NCI-H2107 (cell line): Measurements from ENCODE around the gene VSIG10L.

Experiments used
- DNase-seq: peaks from one replicate; lab custom pipeline; 2025; lab: John Stamatoyannopoulos, UW

VSIG10L gene

GRCh38 chr19:51338563-51339312 is 3.2 kb downstream of the VSIG10L start:
- DNase-seq: no peak

- no peak for DNase-seq
Measured at GRCh38 chr19:51337861-51338562, 3.9 kb downstream of the VSIG10L start.

GRCh38 chr19:51337141-51337860 is 4.6 kb downstream of the VSIG10L start:
- DNase-seq: no peak

- no peak for DNase-seq
Measured at GRCh38 chr19:51333836-51334460, 8.0 kb downstream of the VSIG10L start.

GRCh38 chr19:51331716-51332115 is 10.2 kb downstream of the VSIG10L start:
- no peak for DNase-seq

- no peak for DNase-seq
Measured at GRCh38 chr19:51331193-51331592, 10.7 kb downstream of the VSIG10L start.

GRCh38 chr19:51330366-51330765 is 11.6 kb downstream of the VSIG10L start:
- DNase-seq: no peak

- DNase-seq: no peak
Measured at GRCh38 chr19:51329411-51329810, 12.5 kb downstream of the VSIG10L start.

GRCh38 chr19:51327066-51328001 is 14.6 kb downstream of the VSIG10L start:
- no peak for DNase-seq

- DNase-seq: no peak
Measured at GRCh38 chr19:51326216-51327065, 15.5 kb downstream of the VSIG10L start.

GRCh38 chr19:51325161-51325976 is 16.6 kb downstream of the VSIG10L start:
- no peak for DNase-seq

GRCh38 chr19:51324167-51324481 is 17.8 kb downstream of the VSIG10L start:
- DNase-seq: no peak

- no peak for DNase-seq
Measured at GRCh38 chr19:51323481-51324166, 18.3 kb downstream of the VSIG10L start.

- DNase-seq: no peak
Measured at GRCh38 chr19:51321799-51322198, 20.1 kb downstream of the VSIG10L start.

GRCh38 chr19:51320280-51320657 is 21.7 kb downstream of the VSIG10L start:
- no peak for DNase-seq

GRCh38 chr19:51319649-51320279 is 22.2 kb downstream of the VSIG10L start:
- no peak for DNase-seq

- DNase-seq: no peak
Measured at GRCh38 chr19:51318687-51319648, 23.0 kb downstream of the VSIG10L start.
